ENCODE measurements around the gene TMEM198. TPM values are rescaled to one million over a fixed set of nuclear protein-coding genes. Genes with fewer than 3 reads are reported as not detected.

Gene TMEM198
- total RNA-seq, 1 experiment from 2014 or later, result 1.1 TPM

GRCh38 chr2:219514196-219514761, 29.5 kb upstream of the TMEM198 start, which contains the start of gene ASIC4:
TSS of gene ASIC4 (plus strand) at chr2:219514482. CDS start at chr2:219514725, 243 bp downstream.
- 0 out of 2 replicates have a peak within 1 kb of the TSS, but pooled peaks have one; percentile 8 for H3K4me3 ChIP-seq (ENCODE audit: low read length)
- intact Hi-C loops (cut with micrococcal nuclease), result no loop called here
- DNase-seq (no peak), ATAC-seq (no peak)
- H3K27me3 ChIP-seq (ENCODE audit: low read length), result peaks cover 47% of the 10 kb centered on the region
- H3K9ac ChIP-seq (ENCODE audit: low read length), result no peak within 1 kb of the TSS
- H3K9me3 ChIP-seq (ENCODE audit: low read length), result no peaks in the 10 kb centered on the region
- H3K79me2 ChIP-seq (ENCODE audit: low read length), result no peaks in the 10 kb centered on the region
- no TSS peak for BruUV-seq (replicated peaks)
- H3K4me2 ChIP-seq (ENCODE audit: low read length), result peak within 1 kb of the TSS; percentile 48
- H4K20me1 ChIP-seq (ENCODE audit: low read length), result no peaks in the 10 kb centered on the region
- H3K4me1 ChIP-seq (ENCODE audit: insufficient read depth, low read length), result no peaks in the 10 kb centered on the region; the same call in 1 of the 2 replicates
- peak within 1 kb of the TSS; percentile 32 for H2AFZ ChIP-seq (ENCODE audit: low read length)
- ChIA-PET POLR2A (ENCODE audit: unreplicated experiment) (no interaction called here), CTCF (no interaction called here)
- H3K9me2 ChIP-seq (replicated peaks; ENCODE audit: low read length), result no peaks in the 10 kb centered on the region
- no peaks in the 10 kb centered on the region for H3K36me3 ChIP-seq (ENCODE audit: low read depth, low read length)
- no peak within 1 kb of the TSS for H3K27ac ChIP-seq (ENCODE audit: low read length)
- no peak for TF ChIP-seq EZH2phosphoT487 (IDR thresholded peaks at IDR 0.05; ENCODE audit: borderline replicate concordance, low read length)
- no peaks in the 10 kb centered on the region for H3F3A ChIP-seq (ENCODE audit: low read length, unreplicated experiment)

GRCh38 chr2:219514836-219515235, 29.0 kb upstream of the TMEM198 start:
- no TSS peak for BruUV-seq (replicated peaks)
- CTCF ChIA-PET, result no interaction called here
- POLR2A ChIA-PET (ENCODE audit: unreplicated experiment), result no interaction called here
- H3K9ac ChIP-seq (ENCODE audit: low read length), result no peak overlapping the region
- ATAC-seq, result no peak
- no peak for TF ChIP-seq EZH2phosphoT487 (IDR thresholded peaks at IDR 0.05; ENCODE audit: borderline replicate concordance, low read length)
- TF ChIP-seq EZH2 (IDR thresholded peaks at IDR 0.05; ENCODE audit: low read length, unreplicated experiment), result no peak
- TF ChIP-seq CTCF (conservative IDR thresholded peaks at IDR 0.05; ENCODE audit: low read depth, low read length), result no peak
- H3K9me2 ChIP-seq (replicated peaks; ENCODE audit: low read length), result no peaks in the 10 kb centered on the region
- H3K79me2 ChIP-seq (ENCODE audit: low read length), result no peaks in the 10 kb centered on the region
- H3K4me1 ChIP-seq (ENCODE audit: insufficient read depth, low read length), result no peaks in the 10 kb centered on the region
- peaks cover 47% of the 10 kb centered on the region for H3K27me3 ChIP-seq (ENCODE audit: low read length)
- intact Hi-C loops (cut with micrococcal nuclease), result no loop called here
- no peaks in the 10 kb centered on the region for H3K36me3 ChIP-seq (ENCODE audit: low read depth, low read length)
- no peak for DNase-seq
- H2AFZ ChIP-seq (ENCODE audit: low read length), result no peak overlapping the region
- no peaks in the 10 kb centered on the region for H3K9me3 ChIP-seq (ENCODE audit: low read length)
- no peaks in the 10 kb centered on the region for H3F3A ChIP-seq (ENCODE audit: low read length, unreplicated experiment)
- no peak overlapping the region for H3K4me2 ChIP-seq (ENCODE audit: low read length)
- no peak overlapping the region for H3K27ac ChIP-seq (ENCODE audit: low read length)
- H4K20me1 ChIP-seq (ENCODE audit: low read length), result no peaks in the 10 kb centered on the region
- H3K4me3 ChIP-seq (ENCODE audit: low read length), result no peak overlapping the region

GRCh38 chr2:219515874-219516629, 27.8 kb upstream of the TMEM198 start:
- H3K27ac ChIP-seq (ENCODE audit: low read length), result no peak overlapping the region
- H3K79me2 ChIP-seq (ENCODE audit: low read length), result no peaks in the 10 kb centered on the region
- intact Hi-C loops (cut with micrococcal nuclease), result no loop called here
- no peak for DNase-seq
- no peak overlapping the region for H3K4me3 ChIP-seq (ENCODE audit: low read length)
- ATAC-seq, result no peak
- H3K9me3 ChIP-seq (ENCODE audit: low read length), result no peaks in the 10 kb centered on the region
- peaks cover 37% of the 10 kb centered on the region for H3K27me3 ChIP-seq (ENCODE audit: low read length)
- H3K9ac ChIP-seq (ENCODE audit: low read length), result no peak overlapping the region
- CTCF ChIA-PET, result no interaction called here
- H2AFZ ChIP-seq (ENCODE audit: low read length), result no peak overlapping the region
- no peaks in the 10 kb centered on the region for H4K20me1 ChIP-seq (ENCODE audit: low read length)
- BruUV-seq (replicated peaks), result no TSS peak
- POLR2A ChIA-PET (ENCODE audit: unreplicated experiment), result no interaction called here
- H3K9me2 ChIP-seq (replicated peaks; ENCODE audit: low read length), result no peaks in the 10 kb centered on the region
- no peak for TF ChIP-seq EZH2 (IDR thresholded peaks at IDR 0.05; ENCODE audit: low read length, unreplicated experiment)
- no peak for TF ChIP-seq CTCF (conservative IDR thresholded peaks at IDR 0.05; ENCODE audit: low read depth, low read length)
- H3F3A ChIP-seq (ENCODE audit: low read length, unreplicated experiment), result no peaks in the 10 kb centered on the region
- H3K4me2 ChIP-seq (ENCODE audit: low read length), result no peak overlapping the region
- peaks cover 3% of the 10 kb centered on the region; the same call in 1 of the 2 replicates for H3K4me1 ChIP-seq (ENCODE audit: insufficient read depth, low read length)
- H3K36me3 ChIP-seq (ENCODE audit: low read depth, low read length), result no peaks in the 10 kb centered on the region

Measured in PC-3 (cell line).